Tibial nerve (tissue), 3 donors: ENCODE measurements around the gene FSCN2.

Source experiments
- POLR2A ChIP-seq, 2 donors: fragments of 450-650 bp; IDR thresholded peaks; one replicate each; pipeline ENCODE4 v1.6.1; 2017; ENCODE audit warnings: antibody characterized with exemption in 2 of 2, mild to moderate bottlenecking in 2 of 2, moderate library complexity in 2 of 2
- TF ChIP-seq, protein P1 (sequence below), 5 experiments: fragments of 200-600 bp in 3 of 5; fragments of 450-650 bp in 2 of 5; sonication (generic) in 3 of 5; IDR thresholded peaks; one replicate each; pipeline ENCODE4 v1.5.1; 2016 to 2019; ENCODE audit warnings: antibody characterized with exemption in 5 of 5, mild to moderate bottlenecking in 3 of 5, moderate library complexity in 2 of 5

DNA sequence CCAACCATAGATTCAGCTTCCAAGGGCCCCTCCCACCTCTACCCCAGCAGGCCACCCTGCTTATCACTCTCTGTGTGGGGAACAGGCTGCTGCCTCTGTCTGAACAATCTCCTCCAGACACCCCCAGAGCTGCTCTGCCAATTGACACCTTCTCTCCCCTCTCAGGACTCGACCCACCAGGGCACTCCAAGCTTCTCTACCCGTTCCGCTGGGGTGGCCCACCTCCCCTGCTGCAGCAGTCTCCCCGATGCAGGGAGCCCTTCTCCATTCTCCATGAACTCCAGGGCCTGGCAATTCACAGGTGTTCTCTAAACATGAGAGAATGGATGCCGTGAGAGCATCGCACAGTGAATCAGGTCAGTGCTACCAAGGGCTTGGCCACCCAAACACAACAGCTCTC is 52.3 kb downstream of the FSCN2 start:
- TF ChIP-seq, protein P1, sequence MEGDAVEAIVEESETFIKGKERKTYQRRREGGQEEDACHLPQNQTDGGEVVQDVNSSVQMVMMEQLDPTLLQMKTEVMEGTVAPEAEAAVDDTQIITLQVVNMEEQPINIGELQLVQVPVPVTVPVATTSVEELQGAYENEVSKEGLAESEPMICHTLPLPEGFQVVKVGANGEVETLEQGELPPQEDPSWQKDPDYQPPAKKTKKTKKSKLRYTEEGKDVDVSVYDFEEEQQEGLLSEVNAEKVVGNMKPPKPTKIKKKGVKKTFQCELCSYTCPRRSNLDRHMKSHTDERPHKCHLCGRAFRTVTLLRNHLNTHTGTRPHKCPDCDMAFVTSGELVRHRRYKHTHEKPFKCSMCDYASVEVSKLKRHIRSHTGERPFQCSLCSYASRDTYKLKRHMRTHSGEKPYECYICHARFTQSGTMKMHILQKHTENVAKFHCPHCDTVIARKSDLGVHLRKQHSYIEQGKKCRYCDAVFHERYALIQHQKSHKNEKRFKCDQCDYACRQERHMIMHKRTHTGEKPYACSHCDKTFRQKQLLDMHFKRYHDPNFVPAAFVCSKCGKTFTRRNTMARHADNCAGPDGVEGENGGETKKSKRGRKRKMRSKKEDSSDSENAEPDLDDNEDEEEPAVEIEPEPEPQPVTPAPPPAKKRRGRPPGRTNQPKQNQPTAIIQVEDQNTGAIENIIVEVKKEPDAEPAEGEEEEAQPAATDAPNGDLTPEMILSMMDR (IDR thresholded peaks at IDR 0.05), result no peak
- no peak for TF ChIP-seq POLR2A (IDR thresholded peaks at IDR 0.05)
